Measurements from ENCODE around the gene FEZ2.

- TF ChIP-seq CTCF (IDR thresholded peaks at IDR 0.05) (no peak), POLR2A (IDR thresholded peaks at IDR 0.05) (no peak)
These were observed 56.8 kb downstream of the FEZ2 start for GRCh38 chr2:36540986-36541754.
